Lung (tissue), 12 donors: ENCODE data around the gene ATG7. TPM values are rescaled to one million over a fixed set of nuclear protein-coding genes. Genes with fewer than 3 reads are reported as not detected.

ENCODE experiments used
- ATAC-seq: fragments of 200-7000 bp; cut with Tn5 transposase; one replicate; pipeline ENCODE4 v1.9.1; 2020; ENCODE audit warnings: moderate number of reproducible peaks; ENCODE audit not compliant: insufficient read depth, low FRiP score
- DNase-seq, 3 donors: peaks; one replicate each; pipeline ENCODE4 v3.0.0-alpha.2; 2013 to 2017
- H3K27ac ChIP-seq, 2 donors: one replicate each; pipeline ENCODE4 v1.5.1; 2013; ENCODE audit warnings: mild to moderate bottlenecking in 2 of 2, moderate library complexity in 2 of 2, control low read depth in 1 of 2, inconsistent platforms in 1 of 2, low read depth in 1 of 2, low read length in 1 of 2
- H3K27me3 ChIP-seq, 3 donors: one replicate each; pipeline ENCODE4 v1.5.1; 2013; ENCODE audit warnings: low read length in 2 of 3; ENCODE audit not compliant: control insufficient read depth in 3 of 3, insufficient read depth in 3 of 3
- H3K36me3 ChIP-seq, 4 donors: one replicate each; pipeline ENCODE4 v1.5.1; 2013; ENCODE audit warnings: low read length in 4 of 4, mild to moderate bottlenecking in 1 of 4, moderate library complexity in 1 of 4; ENCODE audit not compliant: control insufficient read depth in 4 of 4, insufficient read depth in 4 of 4
- H3K4me1 ChIP-seq, 5 donors: one replicate each; pipeline ENCODE4 v1.5.1; 2013; ENCODE audit warnings: low read length in 5 of 5, mild to moderate bottlenecking in 2 of 5, moderate library complexity in 1 of 5; ENCODE audit not compliant: control insufficient read depth in 5 of 5, insufficient read depth in 5 of 5
- H3K4me3 ChIP-seq: one replicate; pipeline ENCODE4 v1.5.1; 2013; ENCODE audit warnings: mild to moderate bottlenecking, control low read depth, moderate library complexity
- H3K9ac ChIP-seq, 2 donors: one replicate each; pipeline ENCODE4 v1.5.1; 2013; ENCODE audit warnings: low read length in 2 of 2, control low read depth in 1 of 2; ENCODE audit not compliant: insufficient read depth in 1 of 2
- H3K9me3 ChIP-seq, 4 donors: one replicate each; pipeline ENCODE4 v1.5.1; 2013; ENCODE audit warnings: low read length in 3 of 4, mild to moderate bottlenecking in 1 of 4, moderate library complexity in 1 of 4; ENCODE audit not compliant: control insufficient read depth in 4 of 4, insufficient read depth in 3 of 4
- WGBS, 2 donors: extraction: QIAGEN DNeasy Blood & Tissue Kit; methylation state at CpG; one replicate each; pipeline ENCODE4 v1.1.7; 2013; 5-methylcytosine and 5-hydroxymethylcytosine counted together
- polyA plus RNA-seq, 2 donors: library from polyadenylated mRNA; stranded (reverse); fragments of 200-250 nt; gene quantifications; one replicate each; pipeline ENCODE4 v1.2.1, GENCODE V29; 2013
- total RNA-seq, 2 donors: library from RNA; depleted of rRNA in 1 of 2; stranded (reverse); fragments of >200 nt in 1 of 2; gene quantifications; one replicate each; pipeline ENCODE4 v1.2.1, GENCODE V29; 2014 to 2021
- TF ChIP-seq, protein P1 (sequence below): IDR thresholded peaks from 2 replicates; pipeline ENCODE4 v1.5.1; 2012; ENCODE audit warnings: mild to moderate bottlenecking; ENCODE audit errors: control extremely low read depth, extremely low read depth
- donor health status: control.
- donor health status: control.
- donor health status: Bipolar disorder and iron deficiency.
- donor health status: healthy.
- donor health status: DM: yes; HTN: yes; CAD: no.

The ATG7 gene
- total and polyA plus RNA-seq, 4 donors = 11.2 to 72.0 (median 53.3) TPM

DNA sequence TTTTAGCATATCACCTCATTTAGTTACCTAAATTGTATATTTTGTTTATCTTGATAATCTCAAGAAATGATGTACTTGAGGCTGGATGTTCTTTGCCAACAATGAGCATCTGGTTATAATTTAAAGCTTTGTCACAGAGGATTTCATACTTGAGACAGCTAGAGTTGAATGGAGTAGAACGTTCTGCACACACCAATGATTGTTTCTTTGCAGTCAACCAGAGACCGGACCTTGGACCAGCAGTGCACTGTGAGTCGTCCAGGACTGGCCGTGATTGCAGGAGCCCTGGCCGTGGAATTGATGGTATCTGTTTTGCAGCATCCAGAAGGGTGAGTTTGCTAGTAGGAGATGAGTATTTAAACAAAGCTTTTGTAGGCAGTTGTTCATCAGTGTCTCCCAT lies 90.4 kb downstream of the ATG7 start:
- Histone ChIP-seq H3K4me1 (peaks cover 0 to 16% (median 6%) of the 10 kb centered on the region in 5 donors), H3K36me3 (peaks cover 13 to 40% (median 24%) of the 10 kb centered on the region in 4 donors)
- no peak for ATAC-seq

DNA sequence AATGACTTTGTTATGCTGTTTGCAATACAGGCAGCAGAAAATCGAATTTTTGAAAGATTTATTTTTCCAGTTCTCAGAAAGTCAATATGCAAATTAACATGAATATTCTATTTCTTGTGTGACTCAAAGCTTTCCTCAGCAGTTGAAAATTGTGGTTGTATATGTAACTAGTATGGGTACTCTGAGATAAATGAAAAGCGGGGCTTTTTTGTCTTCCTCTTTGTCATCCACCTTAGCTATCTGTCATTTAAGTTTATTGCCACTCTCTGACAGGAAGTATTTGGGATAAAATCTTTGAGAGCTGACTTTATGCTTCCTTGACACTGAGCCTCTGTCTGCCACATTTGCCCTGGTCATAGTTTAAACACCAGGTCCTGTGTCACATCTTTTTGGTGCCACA lies 91.5 kb downstream of the ATG7 start:
- WGBS, 2 donors = 39 to 65% methylated on average over 2 of the region's 2 CpGs

More for the DNA sequence above, 90.4 kb downstream of the ATG7 start:
- Histone ChIP-seq H3K27me3 (no peaks in the 10 kb centered on the region), H3K9me3 (no peaks in the 10 kb centered on the region), H3K9ac (no peak overlapping the region), H3K4me3 (no peak overlapping the region), H3K27ac (no peak overlapping the region)
- TF ChIP-seq, protein P1, sequence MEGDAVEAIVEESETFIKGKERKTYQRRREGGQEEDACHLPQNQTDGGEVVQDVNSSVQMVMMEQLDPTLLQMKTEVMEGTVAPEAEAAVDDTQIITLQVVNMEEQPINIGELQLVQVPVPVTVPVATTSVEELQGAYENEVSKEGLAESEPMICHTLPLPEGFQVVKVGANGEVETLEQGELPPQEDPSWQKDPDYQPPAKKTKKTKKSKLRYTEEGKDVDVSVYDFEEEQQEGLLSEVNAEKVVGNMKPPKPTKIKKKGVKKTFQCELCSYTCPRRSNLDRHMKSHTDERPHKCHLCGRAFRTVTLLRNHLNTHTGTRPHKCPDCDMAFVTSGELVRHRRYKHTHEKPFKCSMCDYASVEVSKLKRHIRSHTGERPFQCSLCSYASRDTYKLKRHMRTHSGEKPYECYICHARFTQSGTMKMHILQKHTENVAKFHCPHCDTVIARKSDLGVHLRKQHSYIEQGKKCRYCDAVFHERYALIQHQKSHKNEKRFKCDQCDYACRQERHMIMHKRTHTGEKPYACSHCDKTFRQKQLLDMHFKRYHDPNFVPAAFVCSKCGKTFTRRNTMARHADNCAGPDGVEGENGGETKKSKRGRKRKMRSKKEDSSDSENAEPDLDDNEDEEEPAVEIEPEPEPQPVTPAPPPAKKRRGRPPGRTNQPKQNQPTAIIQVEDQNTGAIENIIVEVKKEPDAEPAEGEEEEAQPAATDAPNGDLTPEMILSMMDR = no peak
- WGBS, 2 donors = 87 to 91% methylated on average over 5 of the region's 5 CpGs
- no peak for DNase-seq

DNA sequence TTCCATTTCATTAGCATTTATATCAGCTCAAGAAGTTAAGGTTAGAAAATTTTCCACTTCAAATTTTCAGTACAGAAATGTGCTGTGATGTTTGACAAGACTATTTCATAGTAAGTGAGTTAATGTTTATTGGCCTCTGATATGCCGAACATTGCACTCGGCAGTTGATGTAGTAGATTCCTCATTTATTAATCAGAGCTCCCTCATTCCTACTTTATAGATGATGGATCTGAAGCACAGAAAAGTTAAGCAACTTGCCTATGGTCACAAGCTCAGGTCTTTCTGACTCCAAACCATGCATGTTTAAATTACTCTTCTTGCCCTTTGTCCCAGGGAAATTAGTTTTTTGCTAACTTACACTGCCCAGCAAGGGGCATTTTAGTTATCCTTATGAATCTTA lies 92.0 kb downstream of the ATG7 start:
- Histone ChIP-seq H3K36me3 (peaks cover 7 to 32% (median 19%) of the 10 kb centered on the region in 4 donors), H3K9me3 (no peaks in the 10 kb centered on the region), H3K27ac (no peak overlapping the region), H3K4me3 (no peak overlapping the region), H3K4me1 (peaks cover 0 to 32% (median 6%) of the 10 kb centered on the region in 5 donors), H3K9ac (no peak overlapping the region), H3K27me3 (no peaks in the 10 kb centered on the region)
- DNase-seq (no peak), ATAC-seq (no peak)
- WGBS, 2 donors = 90 to 96% methylated on average over 2 of the region's 2 CpGs
- TF ChIP-seq, protein P1 = no peak

More for the DNA sequence above, 91.5 kb downstream of the ATG7 start:
- peaks cover 8 to 33% (median 18%) of the 10 kb centered on the region in 4 donors for H3K36me3 ChIP-seq
- H3K9me3 ChIP-seq = no peaks in the 10 kb centered on the region
- no peak for DNase-seq
- TF ChIP-seq, protein P1 = no peak
- no peak overlapping the region for H3K9ac ChIP-seq
- no peak for ATAC-seq
- H3K4me3 ChIP-seq = no peak overlapping the region
- no peak overlapping the region for H3K27ac ChIP-seq
- no peaks in the 10 kb centered on the region for H3K27me3 ChIP-seq
- H3K4me1 ChIP-seq = peaks cover 0 to 27% (median 6%) of the 10 kb centered on the region in 5 donors
